Kidney tubule cell (primary cell): Measurements from ENCODE around the gene PLA2G7.
"Not testable (repeated sequence)": the region's sequence is repeated elsewhere in the genome, so short reads cannot be mapped to it uniquely, and the experiment has no call there.

Experiments
- DNase-seq: peaks from one replicate; pipeline ENCODE4 v3.0.0-alpha.2; 2018; ENCODE audit warnings: low spot score

Gene PLA2G7

GRCh38 chr6:46748940-46749503, 13.8 kb upstream of the PLA2G7 start:
- no peak for DNase-seq

- no peak for DNase-seq
These were observed 11.5 kb upstream of the PLA2G7 start, which contains the start of gene ANKRD66 for GRCh38 chr6:46746696-46747095. TSS of gene ANKRD66 (plus strand) at chr6:46746933. CDS start at chr6:46751949, 5,016 bp downstream.

- DNase-seq: no peak
These were observed 10.8 kb upstream of the PLA2G7 start for GRCh38 chr6:46745973-46746372.

GRCh38 chr6:46744159-46744725, 9.1 kb upstream of the PLA2G7 start:
- not testable (repeated sequence) for DNase-seq

GRCh38 chr6:46743425-46744158, 8.4 kb upstream of the PLA2G7 start:
- DNase-seq: no peak

GRCh38 chr6:46741910-46742309, 6.7 kb upstream of the PLA2G7 start:
- no peak for DNase-seq

- DNase-seq: no peak
These were observed 6.3 kb upstream of the PLA2G7 start for GRCh38 chr6:46741482-46741881.

- no peak for DNase-seq
These were observed 1.7 kb upstream of the PLA2G7 start for GRCh38 chr6:46736906-46737305.

GRCh38 chr6:46735720-46736031, 501 bp upstream of the PLA2G7 start:
- no peak for DNase-seq

- DNase-seq: peak; percentile 29
These were observed 1.8 kb downstream of the PLA2G7 start for GRCh38 chr6:46733341-46733801.

- DNase-seq: no peak
These were observed 4.2 kb downstream of the PLA2G7 start for GRCh38 chr6:46730921-46731461.

GRCh38 chr6:46729787-46730326, 5.3 kb downstream of the PLA2G7 start:
- DNase-seq: no peak

- no peak for DNase-seq
These were observed 14.8 kb downstream of the PLA2G7 start for GRCh38 chr6:46720401-46720800.

GRCh38 chr6:46719099-46719498, 16.1 kb downstream of the PLA2G7 start:
- peak; percentile 90 for DNase-seq

- DNase-seq: peak; percentile 72
These were observed 20.0 kb downstream of the PLA2G7 start for GRCh38 chr6:46715141-46715540.

- DNase-seq: no peak
These were observed 23.7 kb downstream of the PLA2G7 start for GRCh38 chr6:46711491-46711890.

GRCh38 chr6:46706464-46706863, 28.7 kb downstream of the PLA2G7 start:
- DNase-seq: no peak

GRCh38 chr6:46704562-46704961, 30.6 kb downstream of the PLA2G7 start:
- DNase-seq: peak; percentile 61

GRCh38 chr6:46699970-46700369, 35.2 kb downstream of the PLA2G7 start:
- no peak for DNase-seq

GRCh38 chr6:46690911-46691451, 44.2 kb downstream of the PLA2G7 start:
- no peak for DNase-seq

- no peak for DNase-seq
These were observed 44.9 kb downstream of the PLA2G7 start for GRCh38 chr6:46690141-46690755.

- no peak for DNase-seq
These were observed 45.5 kb downstream of the PLA2G7 start for GRCh38 chr6:46689657-46690056.
